HL-60/S4 treated with retinoic acid at 250 ng/mL for 4 days and 3 days (cell line): Measurements from ENCODE around the gene ITGA11.

Experiments used
- in situ Hi-C: fragments of 300-500 bp; cut with MboI; formaldehyde crosslinking; loops from 2 replicates; pipeline ENCODE4 v1.7.0; 2022; ENCODE audit warnings: low sequenced_read_pairs

The ITGA11 gene

GRCh38 chr15:68449389-68449788 is 17.4 kb upstream of the ITGA11 start:
- in situ Hi-C loops = no loop called here

GRCh38 chr15:68447976-68448755 is 16.2 kb upstream of the ITGA11 start:
- in situ Hi-C loops = no loop called here

- in situ Hi-C loops = no loop called here
Measured at GRCh38 chr15:68447209-68447608, 15.2 kb upstream of the ITGA11 start.

- in situ Hi-C loops = no loop called here
Measured at GRCh38 chr15:68445351-68445750, 13.4 kb upstream of the ITGA11 start.

- in situ Hi-C loops = no loop called here
Measured at GRCh38 chr15:68444336-68444735, 12.4 kb upstream of the ITGA11 start.

- in situ Hi-C loops = no loop called here
Measured at GRCh38 chr15:68442903-68443302, 10.9 kb upstream of the ITGA11 start.

- in situ Hi-C loops = no loop called here
Measured at GRCh38 chr15:68442041-68442440, 10.1 kb upstream of the ITGA11 start.

- in situ Hi-C loops = no loop called here
Measured at GRCh38 chr15:68441045-68441743, 9.2 kb upstream of the ITGA11 start.

GRCh38 chr15:68440136-68440535 is 8.2 kb upstream of the ITGA11 start:
- in situ Hi-C loops = no loop called here

- in situ Hi-C loops = no loop called here
Measured at GRCh38 chr15:68439506-68439905, 7.5 kb upstream of the ITGA11 start.

- in situ Hi-C loops = no loop called here
Measured at GRCh38 chr15:68436680-68437079, 4.7 kb upstream of the ITGA11 start.

GRCh38 chr15:68435966-68436365 is 4.0 kb upstream of the ITGA11 start:
- in situ Hi-C loops = no loop called here

GRCh38 chr15:68434021-68434420 is 2.1 kb upstream of the ITGA11 start:
- in situ Hi-C loops = no loop called here

GRCh38 chr15:68433551-68433950 is 1.6 kb upstream of the ITGA11 start:
- in situ Hi-C loops = no loop called here

GRCh38 chr15:68432441-68433064 is 590 bp upstream of the ITGA11 start:
- in situ Hi-C loops = no loop called here

GRCh38 chr15:68431037-68431791 is 749 bp downstream of the ITGA11 start:
- in situ Hi-C loops = no loop called here

- in situ Hi-C loops = no loop called here
Measured at GRCh38 chr15:68430471-68431036, 1.4 kb downstream of the ITGA11 start.

- in situ Hi-C loops = no loop called here
Measured at GRCh38 chr15:68429691-68430470, 2.1 kb downstream of the ITGA11 start.

- in situ Hi-C loops = no loop called here
Measured at GRCh38 chr15:68428431-68428940, 3.5 kb downstream of the ITGA11 start.

- in situ Hi-C loops = no loop called here
Measured at GRCh38 chr15:68427963-68428362, 4.0 kb downstream of the ITGA11 start.
